ENCODE data around the gene OSBPL10.

The OSBPL10 gene

DNA sequence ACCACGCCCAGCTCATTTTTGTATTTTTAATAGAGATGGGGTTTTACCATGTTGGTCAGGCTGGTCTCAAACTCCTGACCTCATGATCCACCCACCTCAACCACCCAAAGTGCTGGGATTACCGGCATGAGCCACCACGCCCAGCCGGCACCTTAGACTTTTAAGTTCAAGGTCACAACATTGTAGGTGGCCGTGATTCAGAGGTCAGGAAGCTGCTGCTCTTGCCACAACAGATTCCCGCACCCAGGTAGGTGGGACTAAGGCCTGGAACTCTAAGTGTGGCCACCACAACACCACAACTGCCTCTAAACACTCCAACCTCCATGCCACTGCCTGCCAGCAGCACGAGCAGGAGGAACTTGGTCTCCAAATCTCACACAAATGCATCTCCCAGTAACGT lies 251.5 kb downstream of the OSBPL10 start:
- no peak for DNase-seq

DNA sequence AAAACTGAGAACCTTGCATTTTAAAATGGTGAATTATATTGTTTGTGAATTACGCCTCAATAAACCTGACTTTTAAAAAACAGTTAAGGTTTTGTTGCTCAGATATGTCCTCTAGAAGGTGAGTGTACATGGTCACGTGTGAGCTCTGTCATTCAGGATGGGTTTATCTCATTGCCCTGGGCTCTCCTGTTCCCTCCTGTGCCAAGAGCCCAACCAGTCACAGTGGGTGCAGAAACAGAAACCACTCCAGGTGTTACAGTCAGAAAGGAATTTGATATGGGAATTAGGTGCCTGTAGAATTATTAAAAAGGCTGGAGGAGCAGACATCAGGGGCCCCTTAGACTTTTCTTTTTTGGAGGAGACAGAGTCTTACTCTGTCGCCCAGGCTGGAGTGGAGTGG lies 252.0 kb downstream of the OSBPL10 start:
- DNase-seq: no peak

DNA sequence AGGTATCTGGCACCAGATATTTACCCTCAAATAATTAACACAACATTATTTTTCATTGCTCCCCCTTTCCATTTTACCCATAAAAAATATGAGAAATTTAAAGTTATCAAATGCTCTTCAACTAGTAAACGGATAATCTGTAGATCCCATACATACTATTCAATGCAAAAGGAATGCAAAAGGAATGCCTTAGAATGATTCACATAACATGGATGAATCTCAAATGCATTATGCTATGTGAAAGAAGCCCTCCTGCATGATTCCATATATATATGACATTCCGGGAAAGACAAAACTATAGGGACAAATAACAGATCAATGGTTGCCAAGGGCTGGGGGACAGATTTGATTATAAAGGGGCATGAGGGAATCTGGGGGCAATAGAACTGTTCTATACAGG lies 252.7 kb downstream of the OSBPL10 start:
- DNase-seq: no peak

DNA sequence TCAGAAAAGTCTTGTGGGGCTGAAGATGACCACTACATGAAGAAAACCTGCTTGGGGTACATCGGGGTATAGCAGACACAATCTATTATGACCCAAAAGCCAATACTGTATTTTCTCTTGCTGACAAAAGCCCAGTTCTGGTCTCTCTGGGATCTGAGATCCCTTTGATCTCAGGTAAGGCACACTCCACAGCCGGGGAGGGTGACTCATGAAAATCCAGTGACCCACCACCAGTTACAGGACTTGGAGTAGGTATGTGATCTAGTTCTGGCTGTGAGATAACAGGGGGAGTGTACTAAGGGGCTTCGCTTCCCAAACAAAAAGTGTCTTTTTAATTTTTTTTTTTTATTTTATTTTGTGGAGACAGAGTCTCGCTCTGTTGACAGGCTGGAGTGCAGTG lies 255.1 kb downstream of the OSBPL10 start:
- DNase-seq: no peak

DNA sequence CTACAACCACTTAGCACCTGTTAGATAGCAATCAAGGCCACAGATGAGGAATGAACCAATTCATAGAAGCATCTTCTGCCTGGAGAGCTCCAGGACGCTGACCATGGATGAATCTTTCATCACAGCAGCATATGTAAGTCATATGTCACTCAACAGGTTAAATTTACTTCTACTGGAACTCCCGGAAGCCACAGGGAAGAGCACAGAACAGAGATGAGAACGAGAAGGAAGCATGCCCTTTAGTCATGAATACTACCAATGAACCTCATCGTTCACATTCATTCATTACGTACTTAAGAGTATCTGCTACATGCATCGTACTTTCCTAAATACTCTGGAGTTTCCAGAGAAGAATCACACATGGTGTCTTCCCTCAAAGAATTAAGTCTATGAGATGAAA lies 255.5 kb downstream of the OSBPL10 start:
- DNase-seq: no peak

DNA sequence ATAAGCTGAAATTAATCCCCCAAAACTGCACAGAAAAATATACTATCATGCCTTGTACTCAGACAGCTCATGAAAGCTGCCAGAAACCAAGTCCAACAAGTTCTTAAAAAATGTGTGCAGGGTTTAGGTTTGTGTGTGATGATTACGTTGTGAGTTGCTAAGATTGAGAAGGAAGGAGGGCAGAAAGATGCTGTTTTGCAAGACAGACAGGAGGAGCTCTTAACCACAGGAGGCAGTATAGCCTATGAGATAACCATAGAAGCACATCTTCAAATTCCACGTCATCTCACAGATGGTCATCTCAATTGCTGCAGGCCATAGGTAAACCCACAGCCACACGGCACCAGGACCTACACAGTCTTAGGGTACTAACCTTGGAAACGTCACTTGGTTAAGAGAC lies 256.4 kb downstream of the OSBPL10 start:
- DNase-seq: no peak

DNA sequence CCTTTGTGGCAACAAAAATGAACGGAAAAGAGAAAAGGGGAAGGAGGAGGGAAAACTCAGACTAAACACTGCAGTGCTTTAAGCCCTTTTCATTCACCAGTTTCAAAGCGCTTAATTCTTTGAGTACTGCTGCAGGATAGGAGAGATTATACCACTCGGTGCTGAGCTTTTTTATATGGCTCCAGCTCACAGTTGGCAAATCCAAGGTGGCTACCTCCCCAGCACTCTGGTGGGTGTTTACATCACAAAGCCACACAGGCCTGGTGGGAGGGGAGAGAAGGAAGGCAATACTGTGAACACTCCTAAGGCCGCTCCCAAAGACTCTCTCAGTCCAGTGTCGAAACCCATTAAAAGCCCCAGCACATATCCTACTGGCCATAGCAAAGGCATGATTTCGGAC lies 256.9 kb downstream of the OSBPL10 start:
- DNase-seq: no peak

DNA sequence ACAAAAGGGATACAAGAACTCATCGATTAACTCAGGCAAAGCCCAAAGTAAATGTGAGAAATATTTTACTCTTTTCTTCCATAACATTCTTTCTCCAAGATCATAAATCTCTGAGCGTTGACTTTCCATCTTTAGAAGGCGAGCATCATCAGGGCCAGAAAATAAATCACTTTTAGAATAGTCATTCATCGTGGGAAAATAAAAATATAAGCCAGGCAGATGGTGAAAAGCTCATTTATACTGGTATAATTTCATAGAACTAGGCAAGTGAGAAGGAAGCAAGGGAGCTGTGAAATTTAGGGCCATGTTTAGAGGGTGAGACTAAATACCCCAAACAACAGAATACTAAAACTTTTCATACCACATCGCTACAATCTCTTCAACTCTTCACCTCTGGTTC lies 257.4 kb downstream of the OSBPL10 start:
- no peak for DNase-seq

DNA sequence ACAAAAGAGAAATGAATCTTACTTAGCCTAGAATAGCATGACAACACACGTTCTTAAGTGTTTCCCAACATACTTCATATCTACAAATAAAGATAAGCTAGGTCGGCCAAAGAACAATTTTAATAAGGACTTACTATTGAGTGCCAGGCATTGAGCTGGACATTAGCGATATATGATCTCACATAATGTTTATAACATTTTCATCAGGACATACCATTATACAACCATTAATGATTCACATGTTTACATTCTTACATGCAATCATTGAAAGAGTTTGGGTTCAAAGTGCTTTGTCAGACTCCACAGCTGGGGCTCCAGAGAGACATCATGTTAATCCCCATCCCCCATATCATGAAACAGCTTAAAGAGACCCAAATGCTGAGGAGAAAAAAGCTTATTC lies 259.4 kb downstream of the OSBPL10 start:
- DNase-seq: no peak

DNA sequence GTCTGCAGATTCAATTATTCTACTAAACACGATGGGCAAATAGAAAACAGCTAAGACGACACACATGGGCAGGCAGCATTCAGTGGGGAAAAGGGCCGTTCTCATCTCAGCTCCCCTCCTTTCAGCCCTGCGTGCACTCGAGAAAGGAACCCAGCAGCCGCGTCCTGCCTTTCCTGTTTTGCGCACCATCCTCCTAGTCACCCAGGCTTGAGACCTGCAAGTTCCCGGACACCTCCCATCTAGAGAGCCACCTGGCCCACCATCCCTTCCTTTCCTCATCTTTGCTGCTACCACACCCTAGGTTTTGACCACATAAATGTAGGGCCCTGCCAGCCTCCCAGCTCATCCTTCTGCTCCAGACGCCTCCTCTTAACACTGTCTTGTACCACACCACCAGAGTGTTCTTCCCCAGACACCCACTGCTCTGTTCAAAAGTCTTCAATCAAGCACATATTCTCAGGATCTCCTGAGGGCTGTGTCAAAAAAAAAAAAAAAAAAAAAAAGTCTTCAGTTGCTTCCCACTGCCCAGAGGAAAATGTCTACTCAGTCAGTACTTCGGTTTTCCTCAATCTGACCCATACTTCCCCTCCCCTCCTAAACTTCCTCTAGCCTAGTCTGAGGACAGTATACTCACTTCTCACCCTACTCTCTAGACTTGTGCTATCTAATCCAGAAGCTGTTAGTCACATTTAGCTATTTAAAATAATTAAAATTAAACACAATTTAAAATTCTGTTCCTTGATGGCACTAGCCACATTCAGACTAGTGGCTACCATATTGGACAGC lies 266.4 kb downstream of the OSBPL10 start:
- no peak for DNase-seq

DNA sequence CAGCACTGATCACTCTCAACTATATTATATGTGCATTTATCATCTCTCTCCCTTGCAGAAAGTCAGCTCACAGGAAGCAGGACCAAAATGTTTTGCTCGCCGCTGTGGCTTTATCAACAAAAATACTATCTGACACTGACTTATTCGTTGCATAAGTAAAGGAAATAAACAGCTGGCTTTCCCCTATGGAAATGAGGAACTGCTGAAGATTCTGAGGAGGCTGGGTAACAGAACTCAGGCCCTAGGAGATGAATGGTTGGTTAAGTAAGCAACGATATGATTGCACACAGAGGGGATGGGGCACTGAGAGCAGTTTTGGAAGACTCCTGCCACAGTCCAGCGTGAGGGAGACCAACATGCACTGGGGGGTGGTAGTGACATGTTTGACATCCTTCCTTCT lies 267.2 kb downstream of the OSBPL10 start:
- no peak for DNase-seq

DNA sequence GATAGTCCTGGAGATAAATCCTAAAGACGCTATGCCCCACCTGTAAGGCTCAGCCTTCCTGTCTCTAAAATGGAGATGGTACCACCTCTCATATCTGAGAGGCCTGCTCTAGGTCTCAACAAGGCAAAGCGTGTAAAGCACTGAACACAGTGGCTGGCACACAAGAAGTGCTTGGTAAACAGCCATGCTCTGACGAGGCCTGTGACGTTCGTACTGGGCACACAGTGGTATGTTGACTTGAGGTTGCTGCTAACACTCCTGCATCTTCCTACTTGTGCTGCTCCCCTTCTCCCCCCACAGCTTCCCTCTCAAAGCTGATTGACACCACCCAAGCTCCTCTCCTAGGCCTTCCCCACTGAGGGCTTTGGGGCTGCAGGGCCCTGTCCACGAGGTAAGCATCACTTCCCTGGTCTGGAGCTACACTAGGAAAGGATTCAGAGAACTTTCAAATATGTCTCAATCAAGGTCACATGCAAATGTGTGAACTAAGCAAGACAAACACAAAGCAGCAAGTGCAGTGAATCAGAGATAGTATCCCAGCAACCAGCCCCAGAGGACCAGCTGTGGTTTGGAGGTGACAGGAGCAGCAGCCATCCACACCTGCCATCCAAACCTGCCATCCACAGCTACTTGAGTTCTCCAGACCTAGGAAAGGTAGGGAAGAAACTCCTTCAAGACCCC lies 270.8 kb downstream of the OSBPL10 start:
- no peak for DNase-seq

DNA sequence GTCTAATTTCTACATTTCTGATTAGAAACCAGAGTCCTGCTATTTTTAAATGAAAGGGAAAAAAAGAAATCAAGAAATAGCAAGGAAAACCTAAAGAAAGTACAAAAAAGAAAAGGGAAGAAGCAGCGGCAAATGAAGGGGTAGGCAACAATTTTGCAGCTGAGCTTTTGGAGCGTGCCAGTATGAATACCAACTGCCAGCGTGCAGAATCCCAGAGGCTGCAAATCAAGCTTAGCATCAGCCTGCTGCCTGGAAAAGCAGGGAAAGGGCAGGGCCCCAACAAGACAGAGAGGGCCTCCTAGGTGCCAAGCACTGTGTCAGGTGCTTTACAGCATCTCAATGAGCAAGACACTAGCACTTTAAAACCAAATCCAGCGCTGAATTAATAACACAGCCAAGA lies 271.5 kb downstream of the OSBPL10 start:
- DNase-seq: no peak

DNA sequence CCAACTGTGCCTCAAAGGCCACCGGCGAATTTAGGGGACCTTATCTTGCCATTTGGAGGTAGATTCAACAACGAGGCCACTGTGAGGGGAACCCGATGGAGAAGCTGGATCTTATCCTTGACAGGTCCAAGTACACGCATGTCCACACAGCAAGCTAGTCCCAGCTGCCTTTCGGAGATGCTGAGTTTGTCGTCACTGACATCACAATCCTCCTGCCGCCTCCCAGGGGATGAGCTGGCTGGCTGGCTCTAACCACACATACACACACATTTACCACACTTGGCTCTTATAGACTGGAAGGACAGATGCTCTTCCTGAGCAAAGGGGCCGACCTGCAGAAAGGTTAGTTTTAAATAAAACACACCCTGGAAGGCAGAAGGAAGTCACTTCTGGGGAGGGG lies 272.1 kb downstream of the OSBPL10 start:
- no peak for DNase-seq

DNA sequence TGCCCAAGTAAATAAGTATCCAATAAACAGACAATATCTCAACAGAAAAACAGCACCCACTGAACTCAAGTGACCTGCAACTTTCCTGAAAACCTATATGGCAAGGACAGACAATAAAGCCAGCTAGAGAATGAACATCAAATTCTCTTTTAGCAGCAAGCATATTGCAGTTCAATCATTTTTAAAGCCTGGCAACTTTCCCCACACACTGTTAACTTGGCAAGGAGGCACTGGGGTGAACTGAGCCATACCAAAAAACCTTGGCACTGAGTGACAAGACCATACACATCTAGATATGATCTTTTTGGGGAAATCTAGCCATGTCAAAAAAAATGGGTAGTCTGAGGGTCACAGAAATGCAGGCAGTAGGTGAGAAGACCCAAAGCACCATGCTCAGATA lies 273.8 kb downstream of the OSBPL10 start:
- DNase-seq: no peak

DNA sequence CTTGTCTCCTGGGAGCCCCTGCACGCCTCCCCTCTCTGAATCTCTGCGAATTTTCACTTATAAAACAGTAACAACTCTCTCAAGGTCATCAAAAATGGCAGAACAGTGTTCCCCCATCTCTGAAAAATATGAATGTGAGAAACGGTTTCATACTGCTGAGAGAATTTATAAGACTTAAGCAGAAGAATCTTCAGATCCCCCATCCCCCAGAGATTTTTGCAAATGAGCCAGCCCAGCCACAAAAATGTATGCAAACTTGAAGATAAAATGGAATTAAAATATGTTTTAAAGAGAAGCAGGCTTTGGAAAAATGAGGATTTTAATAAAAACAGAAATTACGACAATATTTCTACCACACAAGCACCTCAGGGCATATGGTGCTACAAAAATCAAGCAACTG lies 275.3 kb downstream of the OSBPL10 start:
- DNase-seq: no peak

DNA sequence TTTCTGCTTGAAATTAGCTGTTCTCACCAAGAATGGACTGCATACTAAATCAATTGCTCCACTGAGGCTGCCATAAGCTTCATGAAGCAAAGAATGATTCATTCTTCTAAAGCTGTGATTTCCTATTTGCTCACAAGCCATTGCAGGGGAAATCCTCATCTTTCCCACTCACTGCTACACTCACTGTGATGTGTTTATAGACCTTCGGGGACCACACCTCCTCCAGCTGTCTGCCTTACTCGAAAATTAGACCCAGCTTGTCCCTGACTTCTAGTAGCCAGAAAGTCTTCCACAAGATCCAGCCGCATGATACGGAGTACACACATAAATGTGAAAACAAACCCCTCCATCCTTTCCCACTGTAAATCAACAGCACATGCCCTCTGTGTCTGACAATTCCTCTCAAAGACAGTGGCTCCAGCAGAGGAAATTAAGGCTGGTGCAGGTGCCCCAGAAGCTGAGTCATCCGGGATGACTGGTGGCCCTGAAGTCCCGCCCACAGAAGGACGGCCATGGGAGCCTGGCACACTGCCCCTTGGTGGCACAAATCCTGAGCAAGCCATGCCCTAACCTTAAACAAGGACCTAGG lies 276.4 kb downstream of the OSBPL10 start:
- no peak for DNase-seq

DNA sequence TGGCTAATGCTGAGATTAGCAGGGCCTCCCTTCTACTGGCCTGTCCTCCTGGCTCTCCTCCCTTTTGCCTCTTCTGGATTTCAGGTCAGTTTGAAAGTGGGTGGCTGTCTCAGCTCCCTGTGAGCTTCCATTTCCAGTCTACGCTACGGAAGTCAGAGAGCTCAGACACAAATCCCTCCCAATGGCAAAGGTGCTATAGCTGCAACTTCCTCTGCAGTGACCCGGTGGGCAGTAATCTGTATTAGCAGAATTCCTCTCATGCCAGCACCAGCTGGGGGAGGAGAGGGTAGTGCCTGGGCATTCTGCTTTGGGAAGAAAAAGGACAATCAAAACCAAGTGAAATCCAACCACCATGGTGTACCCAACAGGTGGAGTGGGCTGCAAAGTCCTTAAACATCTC lies 276.9 kb downstream of the OSBPL10 start:
- DNase-seq: no peak

DNA sequence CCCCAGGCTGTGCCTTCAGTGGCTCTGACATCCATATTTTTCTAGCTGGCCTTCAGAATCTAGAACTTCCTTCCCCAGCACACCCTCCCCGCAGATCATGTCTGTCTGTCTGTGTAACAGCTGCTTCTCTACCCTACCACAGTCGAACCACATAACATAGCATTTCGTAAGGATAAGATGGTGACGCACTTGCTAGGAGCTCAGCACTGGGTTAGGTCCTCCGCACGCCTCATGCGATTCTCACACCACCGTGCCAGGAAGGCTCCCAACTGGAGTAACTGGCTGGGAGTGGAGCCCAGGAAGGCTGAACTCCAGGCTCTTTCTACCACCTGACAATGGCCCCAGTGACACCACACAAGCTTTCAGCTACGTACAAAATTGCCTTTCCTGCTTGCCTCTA lies 279.8 kb downstream of the OSBPL10 start:
- DNase-seq: no peak

DNA sequence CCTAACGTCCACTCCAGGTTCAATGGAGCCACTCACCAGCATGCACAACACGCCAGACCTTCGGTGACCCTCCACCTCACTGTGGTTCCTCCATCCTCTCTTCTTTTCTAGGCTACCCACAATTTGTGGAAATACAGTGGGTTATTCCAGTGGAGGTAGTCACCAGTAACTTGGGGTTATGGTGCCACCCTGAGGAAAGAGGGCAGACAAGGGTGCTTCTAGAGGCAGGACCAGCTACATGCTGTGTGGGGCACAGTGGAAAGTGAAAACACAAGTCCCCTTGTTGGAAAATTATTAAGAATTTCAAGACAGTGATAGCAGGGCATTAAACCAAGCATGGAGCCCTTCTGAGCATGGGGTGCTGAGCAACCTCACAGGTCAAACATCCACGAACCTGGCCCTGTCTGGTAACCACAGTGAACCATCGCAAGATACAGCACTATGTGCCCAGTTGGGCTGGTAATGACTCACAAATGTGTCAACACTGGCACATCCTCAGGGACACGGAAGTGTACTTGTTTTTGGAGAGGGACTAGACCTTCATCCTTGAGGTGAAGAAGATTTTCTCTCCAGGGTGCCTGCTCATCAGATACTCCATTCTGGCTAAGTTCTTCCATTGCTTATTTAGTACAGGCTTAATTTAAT lies 281.6 kb downstream of the OSBPL10 start:
- DNase-seq: no peak

DNA sequence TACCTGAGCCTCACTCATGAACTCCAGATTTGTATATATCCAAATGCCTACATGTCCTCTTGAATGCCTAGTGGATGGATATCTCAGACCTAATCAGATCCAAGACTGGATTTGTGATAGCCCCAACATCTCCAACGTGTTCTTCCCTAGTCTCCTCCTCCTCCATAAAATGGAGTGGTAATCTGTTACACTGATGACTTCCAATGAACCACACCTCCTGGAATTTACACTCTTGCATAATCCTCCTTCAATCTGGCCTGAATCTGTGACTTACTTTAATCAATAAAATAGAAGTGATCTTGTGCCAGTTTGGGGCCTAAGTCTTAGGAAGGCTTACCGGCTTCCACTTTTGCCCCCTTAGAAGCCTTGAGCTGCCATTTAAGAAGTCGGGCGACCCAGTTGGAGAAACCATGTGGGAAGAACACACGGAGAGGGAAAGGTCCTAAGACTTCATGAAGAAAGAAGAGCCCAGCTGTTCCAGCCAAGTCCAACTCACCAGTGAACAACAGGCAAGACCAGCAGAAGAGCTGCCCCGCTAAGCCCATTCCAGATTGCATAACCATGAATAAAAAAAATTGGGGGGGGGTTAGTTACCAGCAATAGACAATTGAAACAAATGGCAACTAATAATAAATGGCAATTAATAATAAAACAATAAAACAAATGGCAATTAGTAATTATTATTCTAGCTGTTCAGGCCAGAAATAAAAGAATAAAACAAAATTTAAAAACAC lies 284.1 kb downstream of the OSBPL10 start:
- no peak for DNase-seq

DNA sequence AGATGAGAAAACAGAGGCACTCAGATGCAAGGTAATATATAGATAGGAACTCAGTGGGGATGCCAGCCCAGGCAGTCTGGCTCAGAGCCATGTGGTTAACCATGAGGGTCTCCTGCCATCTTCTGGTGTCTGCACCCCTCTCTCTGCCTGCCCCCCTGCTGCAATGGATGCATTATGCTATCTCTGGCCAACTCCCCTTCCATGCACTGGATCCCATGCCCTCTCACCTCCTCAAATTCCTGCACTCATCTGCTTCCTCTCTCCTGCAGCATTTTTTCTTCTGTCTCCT lies 285.1 kb downstream of the OSBPL10 start:
- no peak for DNase-seq

DNA sequence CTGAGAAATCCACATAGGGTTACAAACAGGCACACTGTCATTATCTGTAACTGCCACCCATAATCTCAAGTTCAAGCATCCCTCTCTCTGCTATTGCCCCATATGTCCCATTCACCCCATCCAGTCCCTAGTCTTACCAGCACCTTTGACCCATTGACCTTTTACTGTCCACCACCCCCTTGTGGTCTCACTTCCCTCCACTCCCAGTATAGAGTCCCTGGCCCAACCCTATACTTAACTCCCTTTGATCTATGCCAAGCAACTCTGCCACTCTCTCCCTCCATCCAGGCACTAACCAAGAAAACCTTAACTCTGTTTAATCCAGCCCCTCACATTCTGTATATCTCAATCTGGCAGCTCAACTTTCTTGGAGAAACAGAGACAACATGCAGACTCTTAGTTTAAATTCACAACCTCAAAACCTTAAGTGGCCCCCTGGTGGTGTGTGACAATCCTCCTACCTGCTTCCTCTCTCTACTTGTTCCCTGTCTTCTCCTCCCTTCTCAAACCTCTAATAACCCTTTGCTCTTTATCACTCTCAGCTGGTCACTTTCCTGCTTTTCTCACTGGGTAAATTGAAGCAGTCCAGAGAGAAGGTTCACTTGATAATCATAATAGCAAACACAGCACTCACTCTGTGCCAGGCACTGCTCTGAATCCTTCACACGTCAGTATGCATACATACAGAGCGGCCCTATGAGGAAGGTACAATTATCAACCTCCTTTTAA lies 285.6 kb downstream of the OSBPL10 start:
- no peak for DNase-seq

Measured in activated effector memory CD4-positive, alpha-beta T cell treated with Interleukin-2 at 50 U/mL for 16 hours (primary cell).